Suppressor macrophage treated with lipopolysaccharide for 1 hour (primary cell): ENCODE data around the gene ITGA1.

Experiments
- DNase-seq, 3 donors: peaks; one replicate each; pipeline ENCODE4 v3.0.0-alpha.2; 2020 to 2022

ITGA1 gene

DNA sequence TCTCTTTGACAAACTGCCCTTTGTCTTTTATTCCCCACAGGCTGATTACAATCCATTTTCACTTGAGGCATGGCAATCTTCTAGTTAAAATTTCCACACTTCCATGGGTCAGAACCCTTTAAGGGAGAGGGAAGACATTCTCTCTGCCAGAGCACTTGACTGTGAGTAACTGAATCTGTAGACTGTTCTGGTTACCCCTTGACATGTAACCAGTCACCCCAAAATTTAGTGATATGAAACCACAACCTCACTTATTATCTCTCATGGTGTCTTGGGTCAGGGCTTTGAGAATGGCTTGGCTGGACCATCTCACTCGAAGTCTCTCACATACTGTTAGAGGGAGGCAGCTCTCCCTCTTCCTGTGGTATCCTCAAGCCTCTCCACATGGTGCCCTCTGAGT is 215.4 kb downstream of the ITGA1 start:
- no peak for DNase-seq

DNA sequence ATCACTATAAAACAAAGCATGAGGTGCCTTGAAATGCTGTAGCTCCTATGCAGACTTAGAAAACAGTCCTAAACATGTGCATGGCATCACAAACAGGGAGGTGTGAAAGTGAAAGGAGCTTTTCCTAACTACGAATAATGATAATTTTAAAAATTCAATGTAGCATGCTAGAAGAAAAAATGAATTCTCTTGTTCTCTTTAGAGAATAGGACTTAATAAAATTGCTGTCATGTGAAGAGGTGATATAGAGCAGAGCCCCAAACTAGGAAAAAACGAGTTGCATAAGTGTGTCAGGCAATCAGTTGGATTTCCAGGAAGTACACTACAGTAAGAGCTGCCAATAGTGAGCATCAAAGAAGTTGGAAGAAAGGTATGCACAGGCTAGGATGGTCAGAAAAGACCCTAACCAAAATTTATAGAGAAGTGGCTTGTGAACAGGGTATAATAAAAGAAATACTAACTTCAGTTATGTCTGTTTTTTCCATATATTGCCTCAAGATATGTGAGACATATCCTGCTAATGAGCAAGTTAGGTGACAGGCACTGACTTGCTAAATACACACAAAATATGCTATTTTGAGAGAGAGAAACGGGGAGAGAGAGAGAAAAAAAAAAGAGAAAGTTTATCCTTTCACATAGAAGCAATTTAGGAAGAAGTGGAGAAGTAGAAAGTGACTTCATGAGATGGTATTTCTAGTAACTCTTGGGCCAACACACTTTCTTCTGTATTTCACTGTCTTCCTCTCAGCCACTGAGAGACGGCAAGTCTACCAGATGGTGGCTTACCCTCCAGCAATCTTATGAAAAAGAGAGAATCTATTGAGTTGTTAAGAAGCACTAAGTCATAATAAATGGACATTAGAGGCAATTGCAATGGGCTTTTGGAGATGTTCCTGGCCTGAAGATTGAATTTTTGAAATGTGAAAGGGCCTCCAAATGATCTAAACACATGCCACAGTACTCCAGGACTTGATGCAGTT is 219.5 kb downstream of the ITGA1 start:
- peak in 1 of 3 donors; percentile 42 for DNase-seq

DNA sequence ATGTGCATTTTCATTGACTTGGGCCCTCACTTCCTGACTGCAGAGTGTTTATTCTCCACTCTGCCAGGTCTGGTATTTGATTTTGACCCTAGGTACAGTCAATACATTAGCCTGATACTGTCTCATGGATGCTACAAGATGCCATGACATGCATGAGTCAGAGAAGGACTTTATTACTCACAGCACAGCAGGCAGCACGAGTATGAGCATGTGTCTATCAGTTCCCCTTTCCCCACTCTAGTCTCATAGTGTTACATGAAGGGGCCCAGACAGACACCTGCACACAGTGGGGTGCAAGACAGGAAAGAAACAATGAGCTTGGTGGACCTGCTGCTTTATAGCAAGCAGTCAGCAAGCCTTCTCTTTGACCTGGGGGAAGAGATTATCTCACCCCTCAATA is 221.0 kb downstream of the ITGA1 start:
- peak; percentile 77 to 89 (median 86) for DNase-seq
